ENCODE measurements around the gene FUBP3.
A peak's percentile ranks its signal among the peaks of the same experiment; 100 is the strongest.

DNA sequence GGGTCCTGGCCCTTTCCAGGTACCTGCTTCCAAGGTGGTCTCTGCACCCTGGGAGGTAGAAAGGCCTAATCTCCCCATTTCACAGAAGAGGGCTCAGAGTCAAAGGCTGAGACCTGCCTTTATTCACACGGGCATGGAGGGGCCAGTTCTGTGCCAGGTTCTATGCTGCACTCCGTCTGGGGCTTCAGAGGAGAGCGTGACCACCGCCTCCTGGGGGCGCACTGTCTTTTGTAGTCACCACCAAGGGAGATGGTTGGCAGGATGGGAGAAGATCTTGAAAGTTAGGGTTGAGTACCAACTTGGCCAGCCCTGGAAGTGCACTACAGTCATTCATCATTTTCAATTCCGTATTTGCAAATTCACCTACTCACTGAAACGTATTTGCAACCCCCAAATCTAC lies 61.3 kb downstream of the FUBP3 start:
- TF ChIP-seq CTCF (IDR thresholded peaks at IDR 0.05; ENCODE audit: low read depth, low read length): peak; percentile 90
- no peak for TF ChIP-seq EZH2phosphoT487 (IDR thresholded peaks at IDR 0.05; ENCODE audit: low read depth)
